GM19193 (cell line): Measurements from ENCODE around the gene ABCG2.

ENCODE experiments used
- POLR2A ChIP-seq: IDR thresholded peaks from 4 replicates; pipeline ENCODE4 v1.6.1; 2011; ENCODE audit not compliant: insufficient read depth, insufficient read length; ENCODE audit errors: extremely low read depth

Gene ABCG2

DNA sequence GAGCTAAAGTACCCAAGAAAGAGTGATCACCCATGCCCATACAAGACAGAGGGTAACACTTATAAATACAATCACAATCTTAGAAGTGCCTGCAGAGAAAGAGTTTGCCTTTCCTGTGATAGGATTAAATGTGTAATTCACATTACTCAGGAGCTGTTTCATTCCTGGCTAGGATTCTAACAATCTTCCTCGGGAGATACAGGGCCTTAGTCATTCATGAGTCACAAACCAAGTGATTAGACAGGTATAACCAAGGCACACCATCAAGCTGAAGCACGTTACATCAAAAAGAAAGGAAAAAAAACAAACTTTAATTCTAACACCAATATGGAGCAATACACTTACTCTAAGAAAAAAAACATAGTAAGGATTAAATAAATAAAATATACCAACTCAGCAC lies 14.9 kb downstream of the ABCG2 start:
- TF ChIP-seq POLR2A, result no peak

DNA sequence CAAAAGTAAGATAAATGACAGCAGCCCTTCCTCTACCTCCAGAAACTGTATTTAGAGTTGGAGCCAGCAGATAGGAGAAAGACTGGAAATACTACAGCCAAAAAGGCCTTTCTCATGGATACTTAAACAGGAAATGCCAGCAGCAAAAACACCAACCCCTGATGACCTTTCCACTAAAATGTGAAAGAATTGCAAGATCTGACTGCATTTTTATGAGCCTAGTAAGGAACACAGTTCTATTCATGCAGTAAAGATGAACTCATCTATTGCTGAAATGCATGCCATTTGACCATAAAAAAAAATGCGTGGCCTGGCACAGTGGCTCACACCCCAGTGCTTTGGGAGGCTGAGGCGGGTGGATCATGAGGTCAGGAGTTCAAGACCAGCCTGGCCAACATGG lies 19.9 kb downstream of the ABCG2 start:
- no peak for TF ChIP-seq POLR2A

DNA sequence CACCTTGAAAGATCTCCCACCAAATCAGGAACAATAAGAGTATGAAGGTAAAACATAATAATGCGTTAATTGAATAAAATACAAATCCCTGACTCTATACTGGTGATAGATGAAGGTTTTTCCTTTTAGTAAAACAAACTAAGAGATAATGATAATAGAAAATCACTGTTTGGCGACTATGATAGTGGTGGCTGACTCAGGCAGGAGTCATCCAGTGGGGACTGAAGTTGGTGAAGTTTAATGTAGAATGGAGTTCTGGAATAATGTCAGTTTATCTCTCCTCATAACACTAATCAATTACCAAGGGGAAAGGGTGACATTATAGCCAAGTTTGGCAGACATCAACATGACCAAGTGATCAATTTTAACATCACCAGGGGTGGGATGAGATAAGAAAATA lies 21.3 kb downstream of the ABCG2 start:
- no peak for TF ChIP-seq POLR2A

DNA sequence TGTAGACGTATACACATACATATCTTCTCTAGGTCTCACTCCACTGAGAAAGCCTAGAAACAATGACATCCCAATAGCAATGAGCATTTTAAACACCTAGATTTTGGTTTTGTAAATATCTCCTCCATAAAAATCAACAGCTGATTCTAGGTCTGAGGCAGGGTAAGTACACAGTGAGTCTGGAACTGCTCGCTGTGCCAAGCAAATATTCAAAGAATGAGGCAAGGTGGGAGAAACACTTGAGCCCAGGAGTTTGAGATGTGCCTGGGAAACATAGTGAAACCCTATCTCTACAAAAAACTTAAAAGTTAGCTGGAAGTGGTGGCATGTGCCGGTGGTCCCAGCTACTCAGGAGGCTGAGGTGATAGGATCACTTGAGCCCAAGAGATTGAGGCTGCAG lies 22.2 kb downstream of the ABCG2 start:
- TF ChIP-seq POLR2A, result no peak

DNA sequence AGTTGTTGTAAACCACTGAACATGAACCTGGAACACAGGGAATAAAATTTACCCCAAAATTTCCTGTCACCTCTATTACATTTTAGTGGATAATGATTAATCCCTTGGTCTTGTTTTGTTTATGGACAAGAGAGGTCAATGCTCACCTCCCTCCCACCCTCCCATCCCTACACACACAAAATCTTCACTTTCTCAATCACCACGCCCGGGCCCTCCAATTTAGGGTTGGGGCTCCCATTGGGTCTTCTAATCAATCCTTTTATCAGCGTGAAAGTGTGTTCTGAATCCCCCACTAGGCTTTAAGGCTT lies 23.1 kb downstream of the ABCG2 start:
- no peak for TF ChIP-seq POLR2A

DNA sequence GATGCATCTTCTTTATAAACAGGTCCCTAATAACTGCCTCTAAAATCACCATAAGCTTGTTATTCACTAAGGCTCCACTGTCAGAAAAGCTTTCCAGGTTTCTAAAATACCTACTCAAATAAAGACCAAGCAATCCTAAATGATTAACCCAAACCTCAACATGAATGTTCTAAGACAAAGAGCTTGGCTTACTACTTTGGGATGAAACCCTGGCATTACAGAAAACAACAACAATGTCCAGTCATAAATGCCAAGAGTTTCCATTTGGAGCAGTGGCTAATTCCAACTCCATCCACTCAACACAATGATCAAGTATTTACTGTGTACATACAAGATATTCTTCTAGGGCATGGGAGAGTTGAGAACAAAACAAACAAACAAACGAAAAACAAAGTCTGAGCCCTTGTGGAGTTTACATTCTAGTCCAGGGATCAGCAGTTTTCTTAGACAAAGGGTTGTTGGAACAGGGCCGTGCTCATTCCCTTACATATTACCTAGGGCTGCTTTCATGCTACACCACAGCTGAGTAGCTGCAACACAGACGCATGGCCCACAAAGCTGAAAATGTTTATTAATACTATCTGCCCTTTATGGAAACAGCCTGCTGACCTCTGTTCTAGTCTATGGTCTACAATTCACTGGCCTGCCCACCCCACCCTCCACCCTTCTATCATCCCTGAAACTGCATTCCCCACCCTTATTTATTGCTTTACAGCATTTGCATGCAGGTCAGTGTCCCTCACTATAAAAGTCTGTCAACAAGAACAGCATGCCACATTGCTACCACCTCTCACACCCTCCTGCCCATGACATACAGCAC lies 23.7 kb downstream of the ABCG2 start:
- no peak for TF ChIP-seq POLR2A

- no peak for TF ChIP-seq POLR2A
Observed at GRCh38 chr4:88134111-88134510, 24.3 kb downstream of the ABCG2 start.

- no peak for TF ChIP-seq POLR2A
Observed at GRCh38 chr4:88130544-88131305, 27.7 kb downstream of the ABCG2 start.

DNA sequence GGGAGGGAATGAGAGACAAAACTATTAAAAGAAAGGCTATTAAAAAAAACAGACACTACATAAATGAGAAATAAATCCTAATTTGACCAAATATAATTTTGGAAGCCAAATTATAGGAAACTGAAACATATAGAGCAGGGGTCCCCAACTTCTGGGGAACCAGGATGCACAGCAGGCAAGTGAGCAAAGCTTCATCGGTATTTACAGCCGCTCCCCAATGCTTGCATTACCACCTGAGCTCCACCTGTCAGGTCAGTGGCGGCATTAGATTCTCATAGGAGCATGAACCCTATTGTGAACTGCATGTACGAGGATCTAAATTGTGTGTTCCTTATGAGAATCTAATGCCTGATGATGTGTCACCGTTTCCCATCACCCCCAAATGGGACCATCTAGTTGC lies 28.4 kb downstream of the ABCG2 start:
- TF ChIP-seq POLR2A, result no peak

- TF ChIP-seq POLR2A, result no peak
Observed at GRCh38 chr4:88119943-88120342, 38.5 kb downstream of the ABCG2 start.

- TF ChIP-seq POLR2A, result no peak
Observed at GRCh38 chr4:88115587-88115986, 42.9 kb downstream of the ABCG2 start.

- no peak for TF ChIP-seq POLR2A
Observed at GRCh38 chr4:88112856-88113255, 45.6 kb downstream of the ABCG2 start.

DNA sequence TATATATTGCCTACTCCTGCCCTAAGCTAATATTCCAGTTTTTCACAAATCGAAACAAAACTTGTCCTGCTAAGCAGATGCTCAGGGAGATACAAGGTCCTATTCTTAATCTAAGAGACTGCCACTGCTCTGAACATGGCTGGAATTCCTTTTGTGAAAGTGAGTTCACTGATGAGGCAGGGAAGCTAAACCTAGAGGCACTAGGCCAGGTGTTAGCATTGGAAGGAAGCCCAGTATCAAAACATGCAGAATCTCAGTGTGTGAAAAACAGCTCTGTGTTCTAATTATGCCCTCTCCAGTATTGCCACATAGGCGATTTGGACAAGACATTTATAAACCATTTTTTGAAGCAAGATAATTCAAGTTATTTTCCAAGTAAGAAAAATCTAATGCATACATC lies 47.6 kb downstream of the ABCG2 start:
- no peak for TF ChIP-seq POLR2A

DNA sequence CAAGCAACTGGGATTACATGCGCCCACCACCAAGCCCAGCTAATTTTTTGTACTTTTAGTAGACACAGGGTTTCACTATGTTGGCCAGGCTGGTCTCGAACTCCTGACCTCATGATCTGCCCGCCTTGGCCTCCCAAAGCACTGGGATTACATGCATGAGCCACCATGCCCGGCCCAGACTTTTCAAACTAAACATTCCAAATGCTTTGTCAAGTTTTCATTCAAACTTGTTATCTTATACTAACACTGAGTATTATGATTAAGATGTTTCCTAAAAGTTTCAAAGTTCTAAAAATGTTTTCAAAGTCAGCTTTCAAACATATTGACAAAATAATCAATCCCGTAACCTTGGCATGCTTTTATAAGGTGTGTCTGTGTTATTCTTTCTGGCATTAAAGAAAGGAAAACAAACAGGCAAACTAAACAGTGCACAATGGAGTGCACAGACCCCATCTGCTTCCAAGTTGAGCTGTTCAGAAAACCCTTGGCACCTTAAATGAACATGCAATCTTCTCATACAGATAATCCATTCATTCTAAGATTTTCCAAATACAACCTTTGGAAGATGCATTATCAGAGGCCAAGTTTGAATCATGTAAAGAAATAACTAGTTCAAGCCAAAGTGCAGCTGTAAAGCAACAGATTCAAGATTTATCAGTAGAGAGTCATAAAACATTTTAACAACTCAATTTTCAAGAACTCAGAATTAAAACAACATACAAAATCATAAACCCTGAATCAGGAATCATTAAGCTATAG lies 49.1 kb downstream of the ABCG2 start:
- TF ChIP-seq POLR2A, result no peak

DNA sequence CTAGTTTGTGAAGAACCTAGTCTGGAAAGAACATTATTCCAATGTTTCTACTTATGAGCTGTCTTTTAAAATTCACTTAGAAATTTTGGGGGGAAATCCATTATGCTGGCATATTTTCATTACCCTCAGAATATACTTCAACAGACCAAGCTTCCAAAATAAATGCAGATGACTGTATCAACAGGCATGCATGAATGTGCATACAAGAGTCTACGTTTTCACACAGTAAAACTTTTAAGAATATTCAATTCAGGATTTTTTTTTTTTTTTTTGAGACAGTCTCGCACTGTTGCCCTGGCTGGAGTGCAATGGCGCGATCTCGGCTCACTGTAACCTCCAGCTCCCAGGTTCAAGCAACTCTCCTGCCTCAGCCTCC lies 49.7 kb downstream of the ABCG2 start:
- no peak for TF ChIP-seq POLR2A
